EH (cell line): Measurements from ENCODE around the gene SNRPD2.
A peak's percentile ranks its signal among the peaks of the same experiment; 100 is the strongest.
"Not testable (repeated sequence)": the region's sequence is repeated elsewhere in the genome, so short reads cannot be mapped to it uniquely, and the experiment has no call there.

Source experiments
- DNase-seq: peaks from one replicate; pipeline ENCODE4 v3.0.0-alpha.2; 2015; ENCODE audit warnings: low read depth

The SNRPD2 gene

GRCh38 chr19:45705115-45705514, 13.4 kb upstream of the SNRPD2 start:
- no peak for DNase-seq

DNA sequence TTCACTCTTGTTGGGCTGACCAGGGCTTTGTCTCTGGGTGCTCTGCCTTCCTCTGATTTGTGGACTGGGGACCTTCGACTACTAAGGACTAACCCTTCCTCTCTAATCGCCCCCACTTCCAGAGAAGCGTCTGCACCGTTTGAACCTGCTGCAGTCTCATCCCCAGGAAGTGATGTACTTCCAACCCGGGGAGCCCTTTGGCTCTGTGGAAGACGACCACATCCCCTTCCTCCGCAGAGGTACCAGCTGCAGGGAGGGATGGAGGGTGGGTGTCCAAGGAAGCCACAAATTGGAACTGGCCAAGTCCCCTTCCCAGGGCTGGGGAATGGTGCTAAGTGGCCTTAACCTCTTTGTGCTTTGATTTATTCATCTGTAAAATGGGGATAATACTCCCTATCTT, 9.9 kb upstream of the SNRPD2 start:
- no peak for DNase-seq

GRCh38 chr19:45693106-45693788, 1.5 kb upstream of the SNRPD2 start:
- peak; percentile 71 for DNase-seq

DNA sequence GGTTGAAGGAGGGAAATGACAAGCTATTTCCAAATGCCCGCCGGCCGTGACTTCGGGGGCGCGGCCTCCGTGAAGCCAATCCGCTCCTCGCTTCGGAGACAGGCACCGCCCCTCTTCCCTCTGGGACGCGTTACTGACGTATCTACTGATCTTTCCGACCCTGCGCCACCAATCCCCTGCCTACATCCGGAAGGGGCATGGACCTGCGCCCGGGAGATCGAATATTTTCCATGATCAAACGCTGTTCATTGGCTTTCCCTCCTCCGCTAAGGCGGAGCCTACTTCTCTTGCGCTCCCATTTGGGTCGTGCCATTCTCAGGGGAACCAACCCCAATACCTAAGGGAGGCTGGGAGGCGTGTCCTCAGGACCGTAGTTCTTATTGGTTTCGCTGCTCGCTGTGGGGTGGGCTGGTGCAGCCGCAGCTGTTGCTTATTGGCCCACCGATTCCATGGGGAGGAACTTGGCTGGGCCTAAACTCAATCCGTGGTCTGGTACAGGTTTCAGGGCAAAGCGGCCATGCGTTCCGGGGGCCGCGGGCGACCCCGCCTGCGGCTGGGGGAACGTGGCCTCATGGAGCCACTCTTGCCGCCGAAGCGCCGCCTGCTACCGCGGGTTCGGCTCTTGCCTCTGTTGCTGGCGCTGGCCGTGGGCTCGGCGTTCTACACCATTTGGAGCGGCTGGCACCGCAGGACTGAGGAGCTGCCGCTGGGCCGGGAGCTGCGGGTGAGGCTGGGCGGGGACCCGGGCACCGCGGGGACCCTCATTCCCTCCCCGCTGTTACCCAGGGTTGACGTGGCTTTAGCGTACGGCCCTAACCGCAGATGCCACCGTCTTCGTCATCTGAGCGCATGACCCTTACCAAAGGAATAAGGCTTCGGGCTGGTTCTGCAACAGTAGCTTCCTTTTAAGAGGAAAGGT, 693 bp upstream of the SNRPD2 start, which contains the start of gene QPCTL:
TSS of gene QPCTL (plus strand) at position 480 of the 919 bp plus-strand sequence. CDS start at position 518, 38 bp downstream.
- peak; percentile 100 for DNase-seq

- no peak for DNase-seq
Observed at GRCh38 chr19:45687599-45687998, 4.2 kb downstream of the SNRPD2 start.

DNA sequence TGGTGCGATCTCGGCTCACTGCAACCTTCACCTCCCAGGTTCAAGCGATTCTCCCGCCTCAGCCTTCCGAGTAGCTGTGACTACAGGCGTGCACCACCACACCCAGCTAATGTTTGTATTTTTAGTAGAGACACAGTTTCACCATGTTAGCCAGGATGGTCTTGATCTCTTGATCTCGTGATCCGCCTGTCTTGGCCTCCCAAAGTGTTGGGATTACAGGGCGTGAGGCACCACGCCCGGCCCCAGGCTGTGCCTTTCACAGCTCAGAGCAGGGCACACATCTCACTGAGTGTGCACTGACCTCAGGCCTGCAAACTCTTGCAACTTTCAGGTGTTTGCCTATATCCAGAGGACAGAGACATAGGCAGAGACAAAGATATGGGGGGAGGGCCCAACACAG, 6.7 kb downstream of the SNRPD2 start:
- not testable (repeated sequence) for DNase-seq

- no peak for DNase-seq
Observed at GRCh38 chr19:45682908-45683307, 8.8 kb downstream of the SNRPD2 start.

DNA sequence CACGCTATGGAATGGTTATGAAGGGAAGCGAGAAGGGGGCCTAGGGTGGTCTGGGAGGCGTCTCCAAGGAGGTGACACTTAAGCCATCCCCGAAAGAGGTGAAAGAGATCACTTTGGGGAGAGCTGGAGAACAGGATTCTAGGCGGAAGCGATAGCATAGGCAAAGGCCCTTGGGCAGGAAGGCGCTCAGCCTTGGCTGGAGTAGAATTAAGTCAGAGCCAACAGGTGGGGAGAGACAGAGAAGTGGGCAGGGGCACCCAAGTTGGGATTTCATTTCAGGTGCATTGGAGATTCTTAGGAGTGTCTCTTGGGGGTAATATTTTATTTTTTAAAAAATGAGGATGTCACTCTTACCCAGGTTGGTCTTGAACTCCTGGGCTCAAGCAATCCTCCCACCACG, 9.6 kb downstream of the SNRPD2 start:
- no peak for DNase-seq

GRCh38 chr19:45681391-45682015, 10.2 kb downstream of the SNRPD2 start:
- DNase-seq = peak; percentile 82

DNA sequence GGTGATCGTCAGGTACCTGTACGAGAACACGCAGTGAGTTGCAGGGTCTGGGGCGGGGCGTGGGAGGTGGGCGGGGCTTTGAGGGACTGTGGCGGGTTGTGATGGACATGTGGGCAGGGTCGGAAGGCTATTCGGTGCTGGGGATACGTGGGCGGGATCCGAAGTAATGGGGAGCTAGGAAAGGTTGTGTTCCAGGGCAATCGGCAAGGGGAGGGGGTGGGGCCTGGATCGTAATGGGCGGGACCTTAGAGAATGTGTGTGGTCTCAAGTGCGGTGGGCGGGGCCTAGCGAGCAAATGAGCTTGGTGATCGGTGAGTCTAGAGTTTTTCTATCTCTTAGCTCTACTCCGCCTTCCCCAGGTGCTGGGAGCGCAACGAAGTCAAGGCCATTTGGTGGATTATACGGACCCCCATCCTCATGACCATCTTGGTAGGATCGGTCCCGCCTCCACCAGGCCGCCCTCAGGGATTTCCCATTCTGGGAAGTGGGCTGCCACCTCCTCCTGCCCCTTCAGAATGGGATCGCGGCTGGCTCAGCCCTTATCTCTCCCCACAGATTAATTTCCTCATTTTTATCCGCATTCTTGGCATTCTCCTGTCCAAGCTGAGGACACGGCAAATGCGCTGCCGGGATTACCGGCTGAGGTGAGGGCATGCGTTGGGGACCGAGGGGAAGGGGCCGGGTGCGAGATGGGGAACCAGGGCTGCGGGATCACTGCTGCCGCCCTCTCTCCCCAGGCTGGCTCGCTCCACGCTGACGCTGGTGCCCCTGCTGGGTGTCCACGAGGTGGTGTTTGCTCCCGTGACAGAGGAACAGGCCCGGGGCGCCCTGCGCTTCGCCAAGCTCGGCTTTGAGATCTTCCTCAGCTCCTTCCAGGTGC, 14.2 kb downstream of the SNRPD2 start:
- peak; percentile 87 for DNase-seq

- no peak for DNase-seq
Observed at GRCh38 chr19:45676851-45677263, 14.9 kb downstream of the SNRPD2 start.

GRCh38 chr19:45674946-45675345, 16.8 kb downstream of the SNRPD2 start:
- DNase-seq = no peak

- peak; percentile 88 for DNase-seq
Observed at GRCh38 chr19:45670670-45671453, 20.9 kb downstream of the SNRPD2 start.

DNA sequence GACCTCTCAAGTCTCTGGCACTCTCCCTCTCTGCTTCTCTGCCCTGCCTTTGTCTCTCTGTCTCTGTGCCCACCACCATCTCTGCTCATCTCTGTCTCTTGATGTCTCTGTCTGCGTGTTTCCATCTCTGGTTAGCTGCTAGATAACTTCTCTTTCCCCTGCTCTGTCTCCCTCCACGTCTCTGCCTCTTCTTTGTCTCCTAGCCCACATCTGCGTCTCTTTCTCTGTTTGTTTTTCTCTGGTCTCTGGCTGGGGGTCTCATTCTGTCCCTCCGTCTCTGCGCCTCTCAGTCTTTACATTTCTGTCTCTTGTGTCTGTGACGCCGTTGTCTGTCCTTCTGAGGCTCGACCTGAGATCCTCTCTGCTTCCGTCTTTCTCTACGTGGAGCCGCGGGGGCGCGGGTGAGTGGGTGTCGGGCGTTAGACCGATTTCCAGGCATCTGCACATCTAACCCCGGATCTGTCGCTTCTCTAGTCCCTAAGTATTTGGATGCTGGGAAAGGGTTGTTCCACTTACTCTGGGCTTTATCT, 23.3 kb downstream of the SNRPD2 start:
- DNase-seq = no peak

GRCh38 chr19:45667620-45668341, 24.0 kb downstream of the SNRPD2 start, which contains the start of gene GIPR:
Gene GIPR, plus strand, starts transcription at chr19:45668221. Its CDS starts 1,300 bp downstream, at chr19:45669521.
- peak; percentile 65 for DNase-seq

DNA sequence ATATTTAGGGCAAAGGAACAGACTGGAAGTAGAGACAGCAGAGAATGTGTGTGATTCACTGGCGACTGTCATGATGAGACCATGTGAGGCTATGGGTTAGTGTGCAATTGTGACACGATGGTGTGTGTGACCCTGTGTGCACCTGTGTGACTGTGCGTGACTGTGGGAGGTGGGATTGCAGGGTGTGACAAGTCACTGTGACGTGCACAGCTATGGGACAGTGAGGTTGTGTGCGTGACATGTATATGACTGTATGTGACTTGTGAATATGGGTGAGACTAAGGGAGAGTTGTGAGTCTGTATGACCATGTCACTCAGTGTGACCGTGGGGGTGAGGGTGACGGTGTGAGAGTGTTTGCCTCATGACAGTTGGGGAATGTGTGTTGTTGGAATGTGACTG, 27.2 kb downstream of the SNRPD2 start:
- DNase-seq = no peak

GRCh38 chr19:45663800-45664199, 28.0 kb downstream of the SNRPD2 start:
- no peak for DNase-seq

GRCh38 chr19:45660636-45661035, 31.1 kb downstream of the SNRPD2 start:
- DNase-seq = no peak

DNA sequence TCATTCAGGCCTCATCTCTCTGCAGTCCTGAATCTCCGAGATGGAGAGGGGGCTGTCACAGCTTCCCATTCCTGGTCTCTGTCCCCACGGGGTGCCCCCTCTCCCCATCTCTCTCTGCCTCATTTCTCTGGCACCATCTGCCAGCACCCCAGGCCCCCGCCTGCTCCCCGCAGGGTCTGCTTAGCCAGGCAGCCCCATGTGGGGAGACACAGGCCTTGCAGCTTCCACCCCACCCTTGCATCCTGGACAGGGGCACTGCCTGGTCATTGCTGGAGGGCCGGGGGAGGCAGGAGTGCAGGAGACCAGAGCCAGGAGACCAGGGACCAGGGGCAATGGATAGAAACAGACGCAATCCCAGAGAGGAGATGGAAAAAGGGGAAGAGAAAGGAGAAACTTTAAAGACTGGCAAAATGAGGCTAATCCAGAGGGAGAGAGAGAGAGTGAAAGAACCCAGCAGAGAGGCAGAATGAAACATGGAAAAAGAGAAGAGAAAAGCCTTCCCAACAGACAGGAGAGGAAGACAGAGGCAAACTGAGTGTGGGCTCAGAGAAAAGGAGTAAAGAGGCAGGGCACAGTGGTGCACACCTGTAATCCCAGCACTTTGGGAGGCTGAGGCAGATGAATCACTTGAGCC, 32.5 kb downstream of the SNRPD2 start:
- DNase-seq = no peak
